ENCODE results near the gene NGEF.

NGEF gene

GRCh38 chr2:232865165-232865564, 147.9 kb downstream of the NGEF start:
- TF ChIP-seq CTCF (IDR thresholded peaks at IDR 0.05): no peak

GRCh38 chr2:232863996-232864395, 149.1 kb downstream of the NGEF start:
- no peak for TF ChIP-seq CTCF (IDR thresholded peaks at IDR 0.05)

- TF ChIP-seq CTCF (IDR thresholded peaks at IDR 0.05): no peak
Measured at GRCh38 chr2:232861353-232861752, 151.7 kb downstream of the NGEF start.

- no peak for TF ChIP-seq CTCF (IDR thresholded peaks at IDR 0.05)
Measured at GRCh38 chr2:232860593-232861241, 152.3 kb downstream of the NGEF start.

GRCh38 chr2:232859385-232859916, 153.6 kb downstream of the NGEF start:
- no peak for TF ChIP-seq CTCF (IDR thresholded peaks at IDR 0.05)

- TF ChIP-seq CTCF (IDR thresholded peaks at IDR 0.05): no peak
Measured at GRCh38 chr2:232857158-232857563, 155.9 kb downstream of the NGEF start.

GRCh38 chr2:232854082-232854481, 159.0 kb downstream of the NGEF start:
- no peak for TF ChIP-seq CTCF (IDR thresholded peaks at IDR 0.05)

GRCh38 chr2:232852676-232853075, 160.4 kb downstream of the NGEF start:
- no peak for TF ChIP-seq CTCF (IDR thresholded peaks at IDR 0.05)

All from LNCAP (cell line).